Keratinocyte (primary cell): ENCODE measurements around the gene SLC39A11. TPM values are rescaled to one million over a fixed set of nuclear protein-coding genes. Genes with fewer than 3 reads are reported as not detected.

Source experiments
- DNase-seq: peaks from one replicate; pipeline ENCODE4 v3.0.0-alpha.2; 2011; ENCODE audit warnings: low read depth, missing footprints, low spot score
- FAIRE-seq: peaks from 2 replicates; lab custom pipeline; 2011; peaks lifted over from hg19 to GRCh38; lab: Jason Lieb, UNC
- H2AFZ ChIP-seq: 2 replicates; pipeline ENCODE4 v1.6.0; 2012; ENCODE audit warnings: low read length, control low read depth, inconsistent platforms; ENCODE audit not compliant: control insufficient read depth
- H3K27ac ChIP-seq: 2 replicates; pipeline ENCODE4 v1.5.1; 2011; ENCODE audit warnings: low read length; ENCODE audit not compliant: control insufficient read depth, insufficient read depth
- H3K27me3 ChIP-seq: 3 replicates; pipeline ENCODE4 v1.6.0; 2011; ENCODE audit warnings: low read length; ENCODE audit not compliant: control insufficient read depth, insufficient read depth; ENCODE audit errors: extremely low read depth
- H3K36me3 ChIP-seq, 2 experiments: 2 replicates in 1 of 2; 3 replicates in 1 of 2; pipeline ENCODE4 v1.5.1; 2011; ENCODE audit warnings: low read length in 2 of 2, mild to moderate bottlenecking in 1 of 2; ENCODE audit not compliant: control insufficient read depth in 2 of 2, insufficient read depth in 2 of 2; ENCODE audit errors: extremely low read depth in 1 of 2
- H3K4me1 ChIP-seq: 3 replicates; pipeline ENCODE4 v1.5.1; 2011; ENCODE audit warnings: low read length; ENCODE audit not compliant: control insufficient read depth, insufficient read depth; ENCODE audit errors: extremely low read depth
- H3K4me2 ChIP-seq: 3 replicates; pipeline ENCODE4 v1.6.0; 2011; ENCODE audit warnings: low read depth, low read length; ENCODE audit not compliant: control insufficient read depth, insufficient read depth; ENCODE audit errors: extremely low read depth
- H3K4me3 ChIP-seq, 3 experiments: fragments of 200-600 bp in 1 of 3; sonication (generic) in 1 of 3; 2 replicates in 2 of 3; 3 replicates in 1 of 3; pipeline ENCODE4 v1.5.1; 2011 to 2016; ENCODE audit warnings: low read length in 3 of 3, mild to moderate bottlenecking in 3 of 3, control low read depth in 2 of 3, inconsistent platforms in 1 of 3, low read depth in 1 of 3, mixed read lengths in 1 of 3, mixed run types in 1 of 3, moderate library complexity in 1 of 3; ENCODE audit not compliant: control insufficient read depth in 2 of 3, insufficient read depth in 2 of 3; ENCODE audit errors: extremely low read depth in 1 of 3
- H3K79me2 ChIP-seq: 2 replicates; pipeline ENCODE4 v1.6.0; 2012; ENCODE audit warnings: low read length; ENCODE audit not compliant: control insufficient read depth, insufficient read depth
- H3K9ac ChIP-seq: 3 replicates; pipeline ENCODE4 v1.6.0; 2011; ENCODE audit warnings: low read length; ENCODE audit not compliant: control insufficient read depth, insufficient read depth; ENCODE audit errors: extremely low read depth
- H3K9me1 ChIP-seq: 3 replicates; pipeline ENCODE4 v1.6.0; 2011; ENCODE audit warnings: low read length; ENCODE audit not compliant: control insufficient read depth, insufficient read depth; ENCODE audit errors: extremely low read depth
- H3K9me3 ChIP-seq: 2 replicates; pipeline ENCODE4 v1.5.1; 2012; ENCODE audit warnings: low read depth, low read length; ENCODE audit not compliant: control insufficient read depth
- H4K20me1 ChIP-seq: 3 replicates; pipeline ENCODE4 v1.6.0; 2011; ENCODE audit warnings: low read length; ENCODE audit not compliant: control insufficient read depth, insufficient read depth; ENCODE audit errors: extremely low read depth
- EZH2 ChIP-seq: IDR thresholded peaks from one replicate; pipeline ENCODE4 v1.6.1; 2012; ENCODE audit warnings: inconsistent platforms, mild to moderate bottlenecking, low read length, moderate library complexity
- dilution Hi-C: fragments of 300-500 bp; cut with MboI; formaldehyde crosslinking; loops from one replicate; pipeline ENCODE4 v1.7.0; 2020; ENCODE audit warnings: low sequenced_read_pairs; ENCODE audit not compliant: extremely low pct_ligation_motif_present
- polyA plus RNA-seq, 5 experiments: library from polyadenylated mRNA; depleted of rRNA in 3 of 5; stranded (reverse) in 3 of 5; stranded (forward) in 1 of 5; unstranded in 1 of 5; fragments of >200 nt; gene quantifications; 1 replicate in 1 of 5; 2 replicates in 3 of 5; 3 replicates in 1 of 5; pipeline versions ENCODE4 v1.2.1 to v1.2.3, GENCODE V29; 2011 to 2012; ENCODE audit warnings: missing spikeins in 2 of 5, low read depth in 1 of 5, low replicate concordance in 1 of 5
- TF ChIP-seq, protein P1 (sequence below), 3 experiments: IDR thresholded peaks in 1 of 3; conservative IDR thresholded peaks in 1 of 3; optimal IDR thresholded peaks in 1 of 3; 2 replicates in 2 of 3; 3 replicates in 1 of 3; pipeline versions ENCODE3 to v1.5.1; 2011; ENCODE audit warnings: low read length in 3 of 3, mild to moderate bottlenecking in 3 of 3, moderate library complexity in 2 of 3, control low read depth in 1 of 3, inconsistent platforms in 1 of 3; ENCODE audit not compliant: insufficient read depth in 2 of 3; ENCODE audit errors: extremely low read depth in 1 of 3

SLC39A11 gene
- polyA plus RNA-seq, 1 donor (not counting 4 experiments of a cell fraction or from before 2014, with no cell fraction given): 11.5 TPM

DNA sequence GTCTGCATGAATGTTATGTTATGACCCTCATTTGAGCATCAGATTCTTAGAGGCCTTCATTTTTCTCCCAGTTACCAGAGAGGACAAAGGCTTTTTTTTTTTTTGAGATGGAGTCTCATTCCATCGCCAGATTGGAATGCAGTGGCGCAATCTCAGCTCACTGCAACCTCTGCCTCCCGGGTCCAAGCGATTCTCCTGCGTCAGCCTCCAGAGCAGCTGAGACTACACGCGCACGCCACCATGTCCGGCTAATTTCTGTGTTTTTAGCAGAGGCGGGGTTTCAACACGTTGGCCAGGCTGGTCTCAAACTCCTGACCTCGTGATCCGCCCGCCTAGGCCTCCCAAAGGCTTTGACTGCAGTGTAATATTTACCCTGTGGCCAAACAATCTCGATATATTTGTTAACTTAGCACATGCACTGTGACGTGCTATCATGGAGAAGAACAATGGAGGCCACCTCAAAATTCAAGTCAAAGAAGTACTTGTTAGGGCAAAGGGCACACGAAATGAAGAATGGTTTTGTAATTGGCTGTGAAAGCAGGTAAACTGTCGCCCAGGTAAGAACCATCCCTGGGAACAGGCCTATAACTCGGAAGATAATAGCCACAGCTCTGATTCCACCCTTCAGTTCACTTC, 303.4 kb downstream of the SLC39A11 start:
- peaks cover 2% of the 10 kb centered on the region for H3K9me3 ChIP-seq
- H4K20me1 ChIP-seq: no peaks in the 10 kb centered on the region
- DNase-seq: no peak
- H3K9me1 ChIP-seq: no peaks in the 10 kb centered on the region
- H2AFZ ChIP-seq: no peak overlapping the region
- H3K4me1 ChIP-seq: no peaks in the 10 kb centered on the region
- no peaks in the 10 kb centered on the region for H3K27me3 ChIP-seq
- FAIRE-seq: no peak
- no peak overlapping the region for H3K4me3 ChIP-seq
- H3K9ac ChIP-seq: no peak overlapping the region
- dilution Hi-C loops: no loop called here
- H3K36me3 ChIP-seq: no peaks in the 10 kb centered on the region
- TF ChIP-seq, protein P1, sequence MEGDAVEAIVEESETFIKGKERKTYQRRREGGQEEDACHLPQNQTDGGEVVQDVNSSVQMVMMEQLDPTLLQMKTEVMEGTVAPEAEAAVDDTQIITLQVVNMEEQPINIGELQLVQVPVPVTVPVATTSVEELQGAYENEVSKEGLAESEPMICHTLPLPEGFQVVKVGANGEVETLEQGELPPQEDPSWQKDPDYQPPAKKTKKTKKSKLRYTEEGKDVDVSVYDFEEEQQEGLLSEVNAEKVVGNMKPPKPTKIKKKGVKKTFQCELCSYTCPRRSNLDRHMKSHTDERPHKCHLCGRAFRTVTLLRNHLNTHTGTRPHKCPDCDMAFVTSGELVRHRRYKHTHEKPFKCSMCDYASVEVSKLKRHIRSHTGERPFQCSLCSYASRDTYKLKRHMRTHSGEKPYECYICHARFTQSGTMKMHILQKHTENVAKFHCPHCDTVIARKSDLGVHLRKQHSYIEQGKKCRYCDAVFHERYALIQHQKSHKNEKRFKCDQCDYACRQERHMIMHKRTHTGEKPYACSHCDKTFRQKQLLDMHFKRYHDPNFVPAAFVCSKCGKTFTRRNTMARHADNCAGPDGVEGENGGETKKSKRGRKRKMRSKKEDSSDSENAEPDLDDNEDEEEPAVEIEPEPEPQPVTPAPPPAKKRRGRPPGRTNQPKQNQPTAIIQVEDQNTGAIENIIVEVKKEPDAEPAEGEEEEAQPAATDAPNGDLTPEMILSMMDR (optimal IDR thresholded peaks at IDR 0.05 in 1 of 3, IDR thresholded peaks at IDR 0.05 in 1 of 3, conservative IDR thresholded peaks at IDR 0.05 in 1 of 3; ENCODE audit: extremely low read depth in 1 of 3, insufficient read depth in 2 of 3, low read length in 3 of 3): no peak
- no peak for TF ChIP-seq EZH2
- no peaks in the 10 kb centered on the region for H3K79me2 ChIP-seq
- H3K27ac ChIP-seq: no peak overlapping the region
- H3K4me2 ChIP-seq: no peak overlapping the region

DNA sequence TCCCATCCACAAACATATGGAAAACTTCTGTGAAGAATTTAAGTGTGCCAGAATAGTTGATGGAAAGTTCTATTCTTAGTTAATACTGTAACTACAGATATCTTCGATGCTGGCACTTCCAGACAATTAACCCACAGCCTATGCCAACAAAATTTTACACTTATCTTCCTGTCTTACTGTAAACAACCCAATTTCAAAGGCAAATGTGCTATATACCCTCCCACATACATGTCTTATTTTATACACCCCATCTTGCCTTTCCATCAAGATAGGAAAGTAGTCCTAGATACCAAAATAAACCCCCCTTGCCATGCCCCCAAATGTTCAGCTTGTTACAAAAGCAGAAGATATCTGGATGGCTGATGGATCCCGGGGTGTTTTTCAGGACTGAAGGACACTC, 306.3 kb downstream of the SLC39A11 start:
- H2AFZ ChIP-seq: no peak overlapping the region
- H3K79me2 ChIP-seq: no peaks in the 10 kb centered on the region
- H3K9me3 ChIP-seq: no peaks in the 10 kb centered on the region
- H3K4me1 ChIP-seq: peaks cover 4% of the 10 kb centered on the region
- H3K9ac ChIP-seq: no peak overlapping the region
- no peak for TF ChIP-seq EZH2
- TF ChIP-seq, protein P1 (optimal IDR thresholded peaks at IDR 0.05 in 1 of 3, IDR thresholded peaks at IDR 0.05 in 1 of 3, conservative IDR thresholded peaks at IDR 0.05 in 1 of 3; ENCODE audit: extremely low read depth in 1 of 3, insufficient read depth in 2 of 3, low read length in 3 of 3): no peak
- no peak overlapping the region for H3K27ac ChIP-seq
- H3K4me2 ChIP-seq: no peak overlapping the region
- no peaks in the 10 kb centered on the region for H3K36me3 ChIP-seq
- H4K20me1 ChIP-seq: no peaks in the 10 kb centered on the region
- dilution Hi-C loops: no loop called here
- no peak overlapping the region for H3K4me3 ChIP-seq
- DNase-seq: no peak
- FAIRE-seq: no peak
- no peaks in the 10 kb centered on the region for H3K27me3 ChIP-seq
- H3K9me1 ChIP-seq: no peaks in the 10 kb centered on the region
